HFFc6 (cell line): Measurements from ENCODE around the gene SLC43A2. TPM values are rescaled to one million over a fixed set of nuclear protein-coding genes. Genes with fewer than 3 reads are reported as not detected.
"Not testable (repeated sequence)": the region's sequence is repeated elsewhere in the genome, so short reads cannot be mapped to it uniquely, and the experiment has no call there.

Source experiments
- DNase-seq: peaks from one replicate; pipeline ENCODE4 v3.0.0-alpha.2; 2018
- H3K27ac Mint-ChIP-seq: 2 replicates; pipeline ENCODE4 v1.8.0; 2020; ENCODE audit warnings: mild to moderate bottlenecking, mixed read lengths
- H3K27me3 Mint-ChIP-seq: 2 replicates; pipeline ENCODE4 v1.8.0; 2021; ENCODE audit warnings: mild to moderate bottlenecking, moderate library complexity, mixed read lengths; ENCODE audit not compliant: insufficient read depth
- H3K36me3 Mint-ChIP-seq: 2 replicates; pipeline ENCODE4 v1.8.0; 2021; ENCODE audit warnings: low read depth, mixed read lengths
- H3K4me1 Mint-ChIP-seq: 2 replicates; pipeline ENCODE4 v1.8.0; 2020; ENCODE audit warnings: low read depth, mixed read lengths
- H3K4me3 Mint-ChIP-seq: 2 replicates; pipeline ENCODE4 v1.8.0; 2020; ENCODE audit warnings: mild to moderate bottlenecking, moderate library complexity, mixed read lengths
- H3K9me3 Mint-ChIP-seq: 2 replicates; pipeline ENCODE4 v1.8.0; 2020; ENCODE audit warnings: mild to moderate bottlenecking, mixed read lengths
- total RNA-seq, 6 experiments: library from RNA; stranded (reverse); fragmentation: NEBNext Ultra II Directional; extraction: Animal tissue kit (Norgen Biotek cat#: 25700); gene quantifications; 2 replicates in 1 of 6; 3 replicates in 5 of 6; pipeline ENCODE4 v1.2.3, GENCODE V29; 2021
- TF ChIP-seq, protein P1 (sequence below): fragments of 200-600 bp; sonication (generic); IDR thresholded peaks from 2 replicates; pipeline ENCODE4 v1.5.0; 2021; ENCODE audit warnings: antibody characterized with exemption, mild to moderate bottlenecking

SLC43A2 gene
- total RNA-seq, 6 experiments from 2014 or later = 6.4 to 11.2 (median 6.9) TPM

DNA sequence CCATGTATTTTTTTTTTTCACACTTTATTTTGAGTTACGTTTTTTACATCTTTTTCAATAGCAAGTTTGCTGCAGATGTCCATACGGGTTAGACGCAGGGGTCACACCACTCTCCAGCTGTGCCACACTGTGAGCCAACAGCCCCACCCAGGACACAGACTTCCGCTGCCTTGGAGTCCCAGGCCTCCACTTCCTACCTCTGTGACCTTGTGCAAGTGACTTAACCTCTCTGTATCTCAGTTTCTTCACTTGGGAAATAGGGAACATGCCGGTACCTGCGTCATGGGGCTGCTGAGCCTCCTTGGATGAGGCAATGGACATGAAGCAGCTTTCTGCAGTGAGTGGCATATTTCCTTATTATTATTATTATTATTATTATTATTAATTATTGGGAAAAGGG is 62.8 kb downstream of the SLC43A2 start:
- no peak overlapping the region for H3K4me3 Mint-ChIP-seq
- no peaks in the 10 kb centered on the region for H3K36me3 Mint-ChIP-seq
- peaks cover 7% of the 10 kb centered on the region for H3K27me3 Mint-ChIP-seq
- no peak overlapping the region for H3K27ac Mint-ChIP-seq
- H3K9me3 Mint-ChIP-seq = no peaks in the 10 kb centered on the region
- no peak for DNase-seq
- H3K4me1 Mint-ChIP-seq = peaks cover 15% of the 10 kb centered on the region
- TF ChIP-seq, protein P1, sequence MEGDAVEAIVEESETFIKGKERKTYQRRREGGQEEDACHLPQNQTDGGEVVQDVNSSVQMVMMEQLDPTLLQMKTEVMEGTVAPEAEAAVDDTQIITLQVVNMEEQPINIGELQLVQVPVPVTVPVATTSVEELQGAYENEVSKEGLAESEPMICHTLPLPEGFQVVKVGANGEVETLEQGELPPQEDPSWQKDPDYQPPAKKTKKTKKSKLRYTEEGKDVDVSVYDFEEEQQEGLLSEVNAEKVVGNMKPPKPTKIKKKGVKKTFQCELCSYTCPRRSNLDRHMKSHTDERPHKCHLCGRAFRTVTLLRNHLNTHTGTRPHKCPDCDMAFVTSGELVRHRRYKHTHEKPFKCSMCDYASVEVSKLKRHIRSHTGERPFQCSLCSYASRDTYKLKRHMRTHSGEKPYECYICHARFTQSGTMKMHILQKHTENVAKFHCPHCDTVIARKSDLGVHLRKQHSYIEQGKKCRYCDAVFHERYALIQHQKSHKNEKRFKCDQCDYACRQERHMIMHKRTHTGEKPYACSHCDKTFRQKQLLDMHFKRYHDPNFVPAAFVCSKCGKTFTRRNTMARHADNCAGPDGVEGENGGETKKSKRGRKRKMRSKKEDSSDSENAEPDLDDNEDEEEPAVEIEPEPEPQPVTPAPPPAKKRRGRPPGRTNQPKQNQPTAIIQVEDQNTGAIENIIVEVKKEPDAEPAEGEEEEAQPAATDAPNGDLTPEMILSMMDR = no peak

DNA sequence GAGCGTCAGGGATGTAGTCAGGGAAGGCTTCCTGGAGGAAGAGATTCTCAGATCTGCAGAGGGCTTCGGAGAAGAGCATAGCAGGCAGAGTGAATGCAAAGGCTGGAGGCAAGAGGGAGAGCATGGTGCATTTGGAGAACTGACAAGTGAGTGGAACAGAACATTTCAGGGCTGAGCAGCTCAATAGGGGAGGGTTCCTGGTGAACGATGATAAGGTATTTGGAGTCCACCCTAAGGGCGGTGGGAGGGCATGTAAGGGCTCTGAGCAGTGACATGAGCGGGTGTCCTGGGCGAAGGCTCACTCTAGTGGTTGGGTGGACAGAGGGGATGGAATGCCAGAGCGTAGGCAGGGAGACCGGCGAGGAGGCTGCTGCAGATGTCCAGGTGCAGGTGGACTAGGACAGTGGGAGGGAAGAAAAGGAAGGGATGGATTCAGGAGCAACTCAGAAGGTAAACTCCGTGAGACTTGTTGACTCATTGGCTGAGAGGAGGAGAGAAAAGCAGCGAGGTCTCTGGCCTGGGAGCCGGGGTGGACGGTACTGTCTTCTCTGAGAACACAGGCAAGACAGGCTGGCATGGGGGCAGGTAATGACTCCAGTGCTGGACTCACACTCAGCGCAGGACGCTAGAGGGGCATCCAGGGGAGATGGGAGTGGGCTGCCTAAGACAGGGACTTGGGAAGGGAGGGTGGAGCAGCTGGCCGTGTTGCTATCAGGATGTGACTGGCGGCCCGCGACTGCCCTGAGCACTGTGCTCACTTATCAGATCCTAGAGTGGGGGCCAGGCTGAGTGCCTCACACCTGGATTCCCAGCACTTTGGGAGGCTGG is 64.6 kb downstream of the SLC43A2 start:
- H3K27me3 Mint-ChIP-seq = peaks cover 6% of the 10 kb centered on the region
- TF ChIP-seq, protein P1 = no peak
- no peak for DNase-seq
- H3K27ac Mint-ChIP-seq = no peak overlapping the region
- no peaks in the 10 kb centered on the region for H3K36me3 Mint-ChIP-seq
- H3K4me3 Mint-ChIP-seq = peak overlapping the region; percentile 11; the same call in 1 of the 2 replicates
- no peaks in the 10 kb centered on the region for H3K9me3 Mint-ChIP-seq
- peaks cover 34% of the 10 kb centered on the region for H3K4me1 Mint-ChIP-seq

DNA sequence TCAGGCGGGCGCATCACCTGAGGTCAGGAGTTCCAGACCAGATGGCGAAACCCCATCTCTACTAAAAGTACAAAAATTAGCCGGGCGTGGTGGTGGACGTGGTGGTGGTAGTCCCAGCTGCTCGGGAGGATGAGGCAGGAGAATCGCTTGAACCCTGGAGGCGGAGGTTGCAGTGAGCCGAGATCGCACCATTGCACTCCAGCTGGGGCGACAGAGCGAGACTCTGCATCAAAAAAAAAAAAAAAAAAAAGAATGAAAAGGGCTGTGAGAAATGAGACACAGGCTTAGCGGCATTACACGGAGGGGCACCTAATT is 65.2 kb downstream of the SLC43A2 start:
- H3K27ac Mint-ChIP-seq, DNase-seq, H3K36me3 Mint-ChIP-seq, H3K9me3 Mint-ChIP-seq, H3K27me3 Mint-ChIP-seq: not testable (repeated sequence)
- peaks cover 35% of the 10 kb centered on the region for H3K4me1 Mint-ChIP-seq
- peak overlapping the region; percentile 11; the same call in 1 of the 2 replicates for H3K4me3 Mint-ChIP-seq

DNA sequence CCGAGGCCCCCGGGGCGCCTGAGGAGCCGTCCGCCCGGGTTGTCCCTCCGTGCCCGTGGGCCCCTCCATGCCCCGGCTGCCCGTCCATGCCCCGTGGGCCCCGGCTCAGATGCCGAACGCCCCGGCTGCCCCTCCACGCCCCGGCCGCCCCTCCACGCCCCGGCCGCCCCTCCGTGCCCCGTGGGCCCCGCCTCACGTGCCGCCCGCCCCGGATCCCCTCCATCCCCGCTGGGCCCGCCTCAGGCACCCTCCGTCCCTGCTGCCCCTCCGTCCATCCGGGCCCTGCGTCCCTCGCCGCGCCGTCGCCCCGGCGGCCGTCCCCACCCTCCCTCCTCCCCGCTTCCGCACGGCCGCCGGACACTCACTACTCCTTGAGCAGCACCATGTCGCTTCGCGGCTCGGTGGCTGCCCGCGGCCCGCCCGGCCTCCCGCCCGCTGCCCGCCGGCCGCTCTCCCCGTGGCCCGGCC is 66.4 kb downstream of the SLC43A2 start:
- H3K4me1 Mint-ChIP-seq = peaks cover 38% of the 10 kb centered on the region

DNA sequence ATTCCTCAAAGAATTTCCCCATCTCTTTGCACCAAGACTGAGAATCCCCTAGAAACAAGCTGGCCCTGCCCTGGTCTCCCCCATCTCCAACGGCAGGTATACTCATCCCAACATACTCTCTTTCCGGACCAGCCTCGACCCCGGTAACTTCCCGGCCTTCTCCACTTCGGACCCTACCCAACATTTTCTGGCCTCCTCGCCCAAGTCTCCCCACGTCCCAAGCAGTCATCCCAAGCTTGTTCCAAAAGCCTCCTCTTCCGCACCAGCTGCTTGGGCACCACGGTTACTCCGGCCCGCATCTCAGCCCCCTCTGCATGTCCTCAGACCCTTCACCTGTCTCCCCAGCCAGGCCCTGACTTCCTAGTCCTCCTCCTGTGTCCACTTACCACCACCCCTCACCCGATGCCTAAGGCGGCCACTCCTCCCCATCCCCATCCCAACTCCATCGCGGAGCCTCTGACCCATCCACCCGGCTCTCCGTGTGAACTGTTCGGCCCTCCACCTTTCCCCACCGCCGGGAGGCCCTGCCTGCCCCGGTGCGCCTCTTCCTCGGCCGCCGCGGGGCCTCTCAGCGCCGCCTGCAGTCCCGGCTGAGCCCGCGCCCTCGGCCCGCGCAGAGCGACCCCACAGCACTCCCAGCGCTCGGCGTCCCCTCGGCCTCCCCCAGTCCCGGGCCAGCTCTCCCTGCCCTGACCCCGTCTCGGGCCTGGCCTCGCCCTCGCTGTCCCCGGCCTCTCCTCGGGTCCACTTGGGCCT is 67.0 kb downstream of the SLC43A2 start:
- no peak for DNase-seq
- peak overlapping the region; percentile 96 for H3K4me3 Mint-ChIP-seq

More for the DNA sequence above, 66.4 kb downstream of the SLC43A2 start:
- TF ChIP-seq, protein P1 = no peak
- Mint-ChIP-seq H3K36me3 (peaks cover 3% of the 10 kb centered on the region; the same call in 1 of the 2 replicates), H3K27me3 (peaks cover 5% of the 10 kb centered on the region), H3K9me3 (no peaks in the 10 kb centered on the region), H3K27ac (no peak overlapping the region), H3K4me3 (peak overlapping the region; percentile 96; the same call in 1 of the 2 replicates)
- peak; percentile 16 for DNase-seq

More for the DNA sequence above, 67.0 kb downstream of the SLC43A2 start:
- Mint-ChIP-seq H3K36me3 (peaks cover 7% of the 10 kb centered on the region; the same call in 1 of the 2 replicates), H3K27me3 (peaks cover 5% of the 10 kb centered on the region), H3K27ac (peak overlapping the region; percentile 83), H3K4me1 (peaks cover 37% of the 10 kb centered on the region), H3K9me3 (no peaks in the 10 kb centered on the region)
- TF ChIP-seq, protein P1 = peak; percentile 56; the same call in 1 of the 2 replicates
